AG04450 (cell line): ENCODE measurements around the gene TRMT2A. TPM values are rescaled to one million over a fixed set of nuclear protein-coding genes. Genes with fewer than 3 reads are reported as not detected.

Source experiments
- CTCF ChIA-PET: fragments of 300-600, 350-600 bp; formaldehyde crosslinking; extraction: SDS; loops from one replicate; lab custom pipeline; 2022; ENCODE audit warnings: antibody characterized with exemption, inconsistent platforms; lab: Charles Lee
- POLR2A ChIA-PET: fragments of 350-600 bp; formaldehyde crosslinking; extraction: SDS; loops from one replicate; lab custom pipeline; 2021; ENCODE audit warnings: antibody characterized with exemption, inconsistent platforms; lab: Yijun Ruan, JAX
- DNase-seq: peaks from one replicate; pipeline ENCODE4 v3.0.0-alpha.2; 2011; ENCODE audit warnings: low read depth, low spot score
- H3K27ac ChIP-seq: one replicate; pipeline ENCODE4 v1.5.1; 2012; ENCODE audit warnings: low read depth, low read length, control low read depth
- H3K27me3 ChIP-seq: one replicate; pipeline ENCODE4 v1.6.0; 2012; ENCODE audit warnings: low read length; ENCODE audit not compliant: control insufficient read depth, insufficient read depth
- H3K4me3 ChIP-seq: 2 replicates; pipeline ENCODE4 v1.5.1; 2011; ENCODE audit warnings: mild to moderate bottlenecking, low read depth, low read length, control low read depth
- H3K9me3 ChIP-seq: 2 replicates; pipeline ENCODE4 v1.5.1; 2012; ENCODE audit warnings: low read length; ENCODE audit not compliant: control insufficient read depth, insufficient read depth
- polyA plus RNA-seq: library from polyadenylated mRNA; depleted of rRNA; stranded (reverse); fragments of >200 nt; gene quantifications from 2 replicates; pipeline ENCODE4 v1.2.3, GENCODE V29; 2011
- TF ChIP-seq, protein P1 (sequence below): IDR thresholded peaks from 2 replicates; pipeline ENCODE4 v1.5.1; 2011; ENCODE audit warnings: low read depth, low read length, control low read depth, inconsistent platforms

Gene TRMT2A
- polyA plus RNA-seq, 1 experiment, result 15.6 TPM

DNA sequence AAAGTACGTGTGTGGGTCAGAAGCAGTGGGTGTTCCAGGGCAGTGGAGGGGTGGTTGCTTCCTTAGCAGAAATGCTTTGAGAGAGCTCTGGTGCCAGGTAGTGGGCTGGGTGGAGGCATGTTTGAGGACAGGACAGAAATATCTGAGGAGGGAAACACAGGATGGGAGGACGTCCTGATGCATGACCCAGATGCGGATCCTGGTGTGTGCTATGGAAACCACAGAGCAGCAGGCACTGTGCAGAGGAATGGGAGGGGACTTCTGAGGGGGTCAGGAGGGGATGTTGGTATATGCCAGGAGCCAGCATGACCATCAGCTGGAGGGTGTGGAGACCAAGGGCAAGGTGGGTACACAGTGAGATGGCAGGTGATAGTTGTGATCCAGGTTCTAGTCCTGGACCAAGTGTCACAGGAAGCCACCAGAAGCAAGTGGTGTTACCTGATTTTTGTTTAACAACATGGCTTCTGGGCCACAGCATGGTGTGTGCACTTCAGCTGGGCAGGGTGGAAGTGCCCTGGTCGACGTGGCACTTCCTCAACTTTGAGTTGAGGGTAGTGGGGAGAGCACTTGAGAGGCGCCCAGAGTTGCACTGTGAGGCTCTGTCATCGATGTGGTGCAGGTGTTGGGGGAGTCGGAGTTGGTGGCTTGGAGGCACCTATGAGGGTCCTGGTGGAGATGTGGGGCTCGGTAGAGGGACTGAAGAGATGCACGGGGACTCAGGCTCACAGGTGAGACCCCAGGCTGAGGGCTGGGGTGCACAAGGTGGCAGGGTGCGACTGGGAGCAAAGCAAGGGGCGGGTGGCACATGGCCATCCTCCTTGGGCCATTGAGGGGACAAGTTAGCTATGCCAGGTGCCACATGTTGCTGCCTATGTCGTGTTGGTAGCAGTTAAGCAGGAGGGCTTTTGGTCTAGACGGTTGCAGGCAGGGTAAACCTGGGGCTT is 29.4 kb downstream of the TRMT2A start:
- no peaks in the 10 kb centered on the region for H3K27me3 ChIP-seq
- no peak overlapping the region for H3K27ac ChIP-seq
- ChIA-PET POLR2A (no interaction called here), CTCF (no interaction called here)
- no peaks in the 10 kb centered on the region for H3K9me3 ChIP-seq
- TF ChIP-seq, protein P1, sequence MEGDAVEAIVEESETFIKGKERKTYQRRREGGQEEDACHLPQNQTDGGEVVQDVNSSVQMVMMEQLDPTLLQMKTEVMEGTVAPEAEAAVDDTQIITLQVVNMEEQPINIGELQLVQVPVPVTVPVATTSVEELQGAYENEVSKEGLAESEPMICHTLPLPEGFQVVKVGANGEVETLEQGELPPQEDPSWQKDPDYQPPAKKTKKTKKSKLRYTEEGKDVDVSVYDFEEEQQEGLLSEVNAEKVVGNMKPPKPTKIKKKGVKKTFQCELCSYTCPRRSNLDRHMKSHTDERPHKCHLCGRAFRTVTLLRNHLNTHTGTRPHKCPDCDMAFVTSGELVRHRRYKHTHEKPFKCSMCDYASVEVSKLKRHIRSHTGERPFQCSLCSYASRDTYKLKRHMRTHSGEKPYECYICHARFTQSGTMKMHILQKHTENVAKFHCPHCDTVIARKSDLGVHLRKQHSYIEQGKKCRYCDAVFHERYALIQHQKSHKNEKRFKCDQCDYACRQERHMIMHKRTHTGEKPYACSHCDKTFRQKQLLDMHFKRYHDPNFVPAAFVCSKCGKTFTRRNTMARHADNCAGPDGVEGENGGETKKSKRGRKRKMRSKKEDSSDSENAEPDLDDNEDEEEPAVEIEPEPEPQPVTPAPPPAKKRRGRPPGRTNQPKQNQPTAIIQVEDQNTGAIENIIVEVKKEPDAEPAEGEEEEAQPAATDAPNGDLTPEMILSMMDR, result no peak
- H3K4me3 ChIP-seq, result no peak overlapping the region
- DNase-seq, result no peak

DNA sequence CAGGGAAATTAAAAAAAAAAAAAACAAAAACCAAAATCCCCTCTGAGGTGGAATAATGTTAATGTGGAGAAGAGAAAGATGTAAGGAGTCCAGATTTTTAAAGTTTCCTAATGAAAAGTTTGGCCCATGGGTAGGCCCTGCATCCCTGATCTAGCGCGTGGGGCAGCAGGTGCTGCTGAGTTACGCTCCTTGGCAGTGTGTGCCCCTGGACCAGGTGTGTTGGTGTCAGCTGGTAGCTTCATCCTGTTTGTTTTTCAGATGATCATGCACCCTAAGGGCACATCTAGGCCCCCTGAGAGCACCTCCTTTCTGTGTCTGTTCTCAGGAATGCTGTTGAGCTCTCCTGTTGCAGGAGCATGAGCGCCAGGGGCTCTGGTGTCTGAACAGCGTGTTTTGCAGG is 30.3 kb downstream of the TRMT2A start:
- POLR2A ChIA-PET, result no interaction called here
- Histone ChIP-seq H3K4me3 (no peak overlapping the region), H3K27me3 (no peaks in the 10 kb centered on the region), H3K27ac (no peak overlapping the region), H3K9me3 (no peaks in the 10 kb centered on the region)
- TF ChIP-seq, protein P1, result no peak
- no peak for DNase-seq
- CTCF ChIA-PET, result no interaction called here

DNA sequence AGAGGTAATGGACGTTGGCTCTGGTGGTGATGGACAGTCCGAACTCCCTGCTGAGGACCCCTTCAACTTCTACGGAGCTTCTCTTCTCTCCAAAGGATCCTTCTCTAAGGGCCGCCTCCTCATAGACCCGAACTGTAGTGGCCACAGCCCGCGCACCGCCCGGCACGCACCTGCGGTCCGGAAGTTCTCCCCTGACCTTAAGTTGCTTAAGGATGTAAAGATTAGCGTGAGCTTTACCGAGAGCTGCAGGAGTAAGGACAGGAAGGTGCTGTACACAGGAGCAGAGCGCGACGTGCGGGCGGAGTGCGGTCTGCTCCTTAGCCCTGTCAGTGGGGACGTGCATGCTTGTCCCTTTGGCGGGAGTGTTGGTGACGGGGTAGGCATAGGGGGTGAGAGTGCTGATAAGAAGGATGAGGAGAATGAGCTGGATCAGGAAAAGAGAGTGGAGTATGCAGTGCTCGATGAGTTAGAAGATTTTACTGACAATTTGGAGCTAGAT is 30.9 kb downstream of the TRMT2A start:
- H3K27ac ChIP-seq, result no peak overlapping the region
- DNase-seq, result no peak
- H3K4me3 ChIP-seq, result no peak overlapping the region
- TF ChIP-seq, protein P1, result no peak
- POLR2A ChIA-PET, result no interaction called here
- CTCF ChIA-PET, result no interaction called here
- no peaks in the 10 kb centered on the region for H3K27me3 ChIP-seq
- H3K9me3 ChIP-seq, result no peaks in the 10 kb centered on the region

DNA sequence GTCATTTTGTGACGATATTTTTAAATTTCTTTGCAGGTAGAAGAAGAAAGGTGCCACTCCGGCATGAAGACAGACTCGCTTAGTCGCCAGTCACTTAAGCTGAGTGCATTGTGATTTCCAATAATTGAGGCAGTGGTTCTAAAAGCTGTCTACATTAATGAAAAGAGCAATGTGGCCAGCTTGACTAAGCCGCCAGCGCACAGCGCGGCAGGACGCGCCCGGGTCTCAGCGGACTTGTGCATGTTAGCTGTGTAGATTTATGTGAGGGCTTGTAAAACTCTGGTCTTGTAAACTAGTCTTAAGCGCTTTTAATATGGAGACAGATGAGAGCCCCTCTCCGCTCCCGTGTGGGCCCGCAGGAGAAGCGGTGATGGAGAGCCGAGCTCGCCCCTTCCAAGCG is 31.4 kb downstream of the TRMT2A start:
- Histone ChIP-seq H3K9me3 (no peaks in the 10 kb centered on the region), H3K27ac (no peak overlapping the region)

More for the DNA sequence above, 31.4 kb downstream of the TRMT2A start:
- Histone ChIP-seq H3K4me3 (no peak overlapping the region), H3K27me3 (no peaks in the 10 kb centered on the region)
- no peak for DNase-seq
- TF ChIP-seq, protein P1, result no peak
- CTCF ChIA-PET, result no interaction called here
- POLR2A ChIA-PET, result no interaction called here
